Caco-2 (cell line): ENCODE results near the gene PACS1. TPM values are rescaled to one million over a fixed set of nuclear protein-coding genes. Genes with fewer than 3 reads are reported as not detected.
"Not testable (repeated sequence)": the region's sequence is repeated elsewhere in the genome, so short reads cannot be mapped to it uniquely, and the experiment has no call there.

Experiments
- BruUV-seq: library from RNA; stranded (reverse); fragments of 400-500 nt; replicated peaks from 2 replicates; lab custom pipeline; 2021; lab: Mats Ljungman, UMichigan
- CTCF ChIA-PET: fragments of 300-600 bp; sonication (Branson Sonifier 250); formaldehyde crosslinking; loops from one replicate; lab custom pipeline; 2022; ENCODE audit warnings: antibody characterized with exemption; lab: Charles Lee
- POLR2A ChIA-PET: fragments of 300-600 bp; sonication (Branson Sonifier 250); formaldehyde crosslinking; loops from one replicate; lab custom pipeline; 2022; ENCODE audit warnings: antibody characterized with exemption; lab: Charles Lee
- DNase-seq, 2 experiments: peaks; one replicate each; pipeline versions ENCODE4 v3.0.0 to v3.0.0-alpha.2; 2020 to 2022
- H3K27me3 ChIP-seq: replicated peaks from 2 replicates; pipeline ENCODE4 v1.6.0; 2011; ENCODE audit warnings: low read length; ENCODE audit not compliant: control insufficient read depth, insufficient read depth
- H3K36me3 ChIP-seq: 2 replicates; pipeline ENCODE4 v1.5.1; 2011; ENCODE audit warnings: low read length; ENCODE audit not compliant: control insufficient read depth, insufficient read depth
- H3K4me1 ChIP-seq: fragments of 250-450 bp; sonication (Bioruptor Pico); 2 replicates; pipeline ENCODE4 v1.5.1; 2020; ENCODE audit warnings: mild to moderate bottlenecking
- H3K4me3 ChIP-seq: 2 replicates; pipeline ENCODE4 v1.5.1; 2011; ENCODE audit warnings: low read depth, mild to moderate bottlenecking, control low read depth, low read length
- H3K9me3 ChIP-seq: fragments of 250-450 bp; sonication (Bioruptor Pico); 2 replicates; pipeline ENCODE4 v1.5.1; 2020; ENCODE audit warnings: mild to moderate bottlenecking, moderate library complexity
- H3K27ac Mint-ChIP-seq: one replicate; pipeline ENCODE4 v1.8.0; 2022; ENCODE audit warnings: mixed read lengths; ENCODE audit not compliant: unreplicated experiment
- H3K27me3 Mint-ChIP-seq: one replicate; pipeline ENCODE4 v1.8.0; 2022; ENCODE audit warnings: mixed read lengths; ENCODE audit not compliant: insufficient read depth, unreplicated experiment
- H3K36me3 Mint-ChIP-seq: one replicate; pipeline ENCODE4 v1.8.0; 2022; ENCODE audit warnings: mild to moderate bottlenecking, mixed read lengths; ENCODE audit not compliant: insufficient read depth, unreplicated experiment
- H3K4me1 Mint-ChIP-seq: one replicate; pipeline ENCODE4 v1.8.0; 2022; ENCODE audit warnings: low read depth, mixed read lengths; ENCODE audit not compliant: unreplicated experiment
- H3K4me3 Mint-ChIP-seq: one replicate; pipeline ENCODE4 v1.8.0; 2022; ENCODE audit warnings: mild to moderate bottlenecking, moderate library complexity, mixed read lengths; ENCODE audit not compliant: unreplicated experiment
- H3K9me3 Mint-ChIP-seq: one replicate; pipeline ENCODE4 v1.8.0; 2022; ENCODE audit warnings: mixed read lengths; ENCODE audit not compliant: unreplicated experiment
- intact Hi-C: fragments of 100-400 bp; cut with micrococcal nuclease; formaldehyde crosslinking; loops from one replicate; pipeline ENCODE4 v1.10.0; 2022; ENCODE audit not compliant: unreplicated experiment
- total RNA-seq: library from RNA; stranded (reverse); gene quantifications from 2 replicates; pipeline ENCODE4 v1.2.3, GENCODE V29; 2022
- TF ChIP-seq, protein P1 (sequence below), 2 experiments: fragments of 200-600 bp in 1 of 2; IDR thresholded peaks; 1 replicate in 1 of 2; 2 replicates in 1 of 2; pipeline versions ENCODE4 v1.5.1 to v1.8.0; 2011 to 2022; ENCODE audit warnings: antibody characterized with exemption in 1 of 2, control low read depth in 1 of 2, inconsistent platforms in 1 of 2, low read depth in 1 of 2, low read length in 1 of 2, mild to moderate bottlenecking in 1 of 2, moderate library complexity in 1 of 2; ENCODE audit not compliant: insufficient read depth in 1 of 2, severe bottlenecking in 1 of 2, unreplicated experiment in 1 of 2

Gene PACS1
- total RNA-seq, 1 experiment from 2014 or later = 82.2 TPM

DNA sequence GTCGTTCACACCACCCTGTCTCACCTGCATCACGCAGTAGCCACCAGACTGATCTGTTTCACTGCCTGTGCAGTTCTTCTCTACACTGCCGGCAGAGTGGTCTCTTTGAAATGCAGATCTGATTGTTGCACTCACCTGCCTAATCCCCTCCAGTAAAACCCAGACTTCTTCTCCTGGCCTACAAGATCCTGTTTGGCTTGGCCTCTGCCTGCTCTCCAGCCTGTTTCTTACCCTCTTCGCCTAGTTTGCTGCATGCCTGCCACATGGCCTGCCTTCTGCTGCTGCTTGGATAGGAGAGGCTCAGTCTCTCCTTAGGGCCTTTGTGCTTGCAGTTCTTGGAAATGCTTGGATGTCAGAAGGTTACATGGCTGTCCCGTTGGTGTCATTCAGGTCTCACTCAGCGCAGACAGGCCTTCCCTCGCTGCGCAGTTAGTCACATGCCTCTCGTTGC is 42.0 kb downstream of the PACS1 start:
- H3K36me3 ChIP-seq = no peaks in the 10 kb centered on the region
- Mint-ChIP-seq H3K4me1 (peaks cover 57% of the 10 kb centered on the region), H3K4me3 (no peak overlapping the region), H3K36me3 (peaks cover 5% of the 10 kb centered on the region), H3K27ac (peak overlapping the region; percentile 89), H3K27me3 (no peaks in the 10 kb centered on the region), H3K9me3 (no peaks in the 10 kb centered on the region)
- no TSS peak for BruUV-seq
- H3K9me3 ChIP-seq = no peaks in the 10 kb centered on the region
- POLR2A ChIA-PET = no interaction called here
- peaks cover 73% of the 10 kb centered on the region for H3K4me1 ChIP-seq
- TF ChIP-seq, protein P1, sequence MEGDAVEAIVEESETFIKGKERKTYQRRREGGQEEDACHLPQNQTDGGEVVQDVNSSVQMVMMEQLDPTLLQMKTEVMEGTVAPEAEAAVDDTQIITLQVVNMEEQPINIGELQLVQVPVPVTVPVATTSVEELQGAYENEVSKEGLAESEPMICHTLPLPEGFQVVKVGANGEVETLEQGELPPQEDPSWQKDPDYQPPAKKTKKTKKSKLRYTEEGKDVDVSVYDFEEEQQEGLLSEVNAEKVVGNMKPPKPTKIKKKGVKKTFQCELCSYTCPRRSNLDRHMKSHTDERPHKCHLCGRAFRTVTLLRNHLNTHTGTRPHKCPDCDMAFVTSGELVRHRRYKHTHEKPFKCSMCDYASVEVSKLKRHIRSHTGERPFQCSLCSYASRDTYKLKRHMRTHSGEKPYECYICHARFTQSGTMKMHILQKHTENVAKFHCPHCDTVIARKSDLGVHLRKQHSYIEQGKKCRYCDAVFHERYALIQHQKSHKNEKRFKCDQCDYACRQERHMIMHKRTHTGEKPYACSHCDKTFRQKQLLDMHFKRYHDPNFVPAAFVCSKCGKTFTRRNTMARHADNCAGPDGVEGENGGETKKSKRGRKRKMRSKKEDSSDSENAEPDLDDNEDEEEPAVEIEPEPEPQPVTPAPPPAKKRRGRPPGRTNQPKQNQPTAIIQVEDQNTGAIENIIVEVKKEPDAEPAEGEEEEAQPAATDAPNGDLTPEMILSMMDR (IDR thresholded peaks at IDR 0.05; ENCODE audit: insufficient read depth in 1 of 2, low read depth in 1 of 2, low read length in 1 of 2, severe bottlenecking in 1 of 2, unreplicated experiment in 1 of 2) = no peak
- H3K4me3 ChIP-seq = no peak overlapping the region
- intact Hi-C loops = no loop called here
- CTCF ChIA-PET = no interaction called here
- no peaks in the 10 kb centered on the region for H3K27me3 ChIP-seq
- DNase-seq = no peak

DNA sequence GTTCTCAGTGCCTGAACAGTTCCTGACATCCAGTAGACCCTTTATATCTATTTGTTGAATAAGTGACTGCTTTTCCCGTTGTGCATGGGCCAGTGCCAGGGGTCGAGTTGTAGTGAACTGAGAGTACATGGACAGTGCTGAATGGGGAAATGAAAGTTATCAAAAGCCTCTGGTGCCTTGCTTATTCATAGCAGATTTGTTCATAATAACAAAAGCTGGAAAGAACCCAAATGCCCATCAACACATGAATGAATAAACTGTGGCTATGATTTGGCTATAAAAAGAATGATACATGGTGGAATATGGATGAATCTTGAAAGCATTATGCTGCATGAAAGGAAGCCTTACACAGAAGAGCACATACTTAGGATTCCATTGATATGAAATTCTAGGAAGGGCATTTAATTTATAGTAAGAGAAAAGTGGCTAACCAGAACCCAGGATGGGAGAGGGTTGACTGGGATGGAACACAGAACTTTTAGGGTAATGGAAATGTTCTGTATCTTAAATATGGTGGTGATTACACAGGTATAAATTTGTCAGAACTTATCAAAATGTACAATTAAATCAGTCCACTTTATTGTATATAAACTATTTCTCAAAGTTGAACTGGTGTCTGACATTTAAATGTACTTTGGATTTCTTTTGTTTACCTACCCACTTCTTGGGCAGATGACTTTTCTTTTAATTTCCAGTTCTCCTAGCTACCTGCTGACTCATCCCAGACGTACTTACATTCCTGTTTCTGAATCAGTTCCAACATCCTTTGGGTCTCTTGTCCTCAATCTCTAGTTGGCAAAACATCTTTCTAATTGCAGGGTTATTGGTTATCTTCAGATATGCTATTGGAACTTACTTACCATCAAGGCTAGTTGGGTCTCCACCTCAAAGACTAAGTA is 42.8 kb downstream of the PACS1 start:
- ChIA-PET CTCF (interaction anchor here (0.6 kb wide), 1 partner anchor 110 kb away, joined by 14 read pairs; no protein-coding TSS in a partner anchor), POLR2A (interaction anchor here (0.6 to 1.0 kb wide), 2 partner anchors 37 to 42 kb away, joined by 6 to 18 read pairs; no protein-coding TSS in a partner anchor)
- DNase-seq = peak in 1 of 2 experiments; percentile 33
- intact Hi-C loops = no loop called here
- peaks cover 49% of the 10 kb centered on the region for H3K4me1 Mint-ChIP-seq
- Histone ChIP-seq H3K9me3 (no peaks in the 10 kb centered on the region), H3K4me3 (no peak overlapping the region), H3K27me3 (no peaks in the 10 kb centered on the region), H3K36me3 (no peaks in the 10 kb centered on the region), H3K4me1 (peaks cover 71% of the 10 kb centered on the region)
- BruUV-seq = no TSS peak
- no peaks in the 10 kb centered on the region for H3K27me3 Mint-ChIP-seq
- TF ChIP-seq, protein P1 (IDR thresholded peaks at IDR 0.05; ENCODE audit: insufficient read depth in 1 of 2, low read depth in 1 of 2, low read length in 1 of 2, severe bottlenecking in 1 of 2, unreplicated experiment in 1 of 2) = no peak
- H3K36me3 Mint-ChIP-seq = no peaks in the 10 kb centered on the region
- peak overlapping the region; percentile 39 for H3K4me3 Mint-ChIP-seq
- peak overlapping the region; percentile 89 for H3K27ac Mint-ChIP-seq
- H3K9me3 Mint-ChIP-seq = no peaks in the 10 kb centered on the region

DNA sequence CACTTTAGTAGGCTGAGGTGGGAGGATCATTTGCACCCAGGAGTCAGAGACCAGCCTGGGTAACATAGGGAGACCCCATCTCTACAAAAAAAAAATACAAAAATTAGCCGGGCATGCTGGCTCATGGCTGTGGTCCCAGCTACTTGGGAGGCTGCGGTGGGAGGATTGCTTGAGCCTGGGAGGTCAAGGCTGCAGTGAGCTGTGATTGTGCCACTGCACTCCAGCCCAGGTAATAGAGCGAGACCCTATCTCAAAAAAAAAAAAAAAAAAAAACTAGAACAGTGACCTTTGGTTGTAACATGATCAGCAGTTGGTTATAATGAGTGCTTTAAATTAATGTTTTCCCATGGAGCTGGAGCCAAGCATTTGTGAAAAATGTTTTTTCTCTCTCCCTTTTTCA is 44.9 kb downstream of the PACS1 start:
- DNase-seq, H3K4me3 Mint-ChIP-seq, H3K9me3 Mint-ChIP-seq, BruUV-seq, H3K9me3 ChIP-seq, H3K36me3 Mint-ChIP-seq, H3K27ac Mint-ChIP-seq, H3K27me3 Mint-ChIP-seq, H3K36me3 ChIP-seq, H3K4me3 ChIP-seq, CTCF ChIA-PET, H3K27me3 ChIP-seq, intact Hi-C loops: not testable (repeated sequence)
- peaks cover 59% of the 10 kb centered on the region for H3K4me1 Mint-ChIP-seq
- H3K4me1 ChIP-seq = peaks cover 82% of the 10 kb centered on the region
- POLR2A ChIA-PET = interaction anchor here (1.1 kb wide), 1 partner anchor 112 kb away, joined by 3 read pairs; no protein-coding TSS in a partner anchor
